ENCODE measurements around the gene POR.
"Not testable (repeated sequence)": the region's sequence is repeated elsewhere in the genome, so short reads cannot be mapped to it uniquely, and the experiment has no call there.

The POR gene

DNA sequence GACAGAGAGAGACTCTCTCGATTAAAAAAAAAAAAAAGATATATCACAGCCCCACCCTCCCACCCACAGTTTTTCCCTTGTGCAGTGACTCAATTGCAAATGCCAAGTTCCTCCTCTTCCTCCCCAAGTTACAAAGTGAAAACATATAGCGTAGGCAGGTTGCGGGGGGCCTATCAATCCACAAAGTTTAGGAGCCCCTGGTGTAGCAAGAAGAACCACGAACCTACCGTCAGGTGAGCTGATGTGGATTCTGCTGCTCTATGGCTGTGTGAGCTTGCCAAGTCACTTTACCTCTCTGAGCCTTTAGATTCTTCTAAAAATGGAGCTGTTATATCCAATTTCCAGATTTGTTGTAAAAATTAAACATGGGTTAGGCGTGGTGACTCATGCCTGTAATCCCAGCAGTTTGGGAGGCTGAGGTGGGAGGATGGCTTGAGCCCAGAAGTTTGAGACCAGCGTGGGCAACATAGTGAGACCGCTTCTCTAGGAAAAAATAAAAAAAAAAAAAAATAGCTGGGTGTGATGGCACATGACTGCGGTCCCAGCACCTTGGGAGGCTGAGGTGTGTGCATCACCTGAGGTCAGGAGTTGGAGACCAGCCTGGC, 44.3 kb upstream of the POR start:
- H3K4me3 ChIP-seq (ENCODE audit: control insufficient read depth, low read depth, low read length): no peak overlapping the region
- DNase-seq (ENCODE audit: low read depth): no peak
- TF ChIP-seq CTCF (IDR thresholded peaks at IDR 0.05; ENCODE audit: control insufficient read depth, insufficient read depth, low read depth, low read length, missing control alignments): no peak

DNA sequence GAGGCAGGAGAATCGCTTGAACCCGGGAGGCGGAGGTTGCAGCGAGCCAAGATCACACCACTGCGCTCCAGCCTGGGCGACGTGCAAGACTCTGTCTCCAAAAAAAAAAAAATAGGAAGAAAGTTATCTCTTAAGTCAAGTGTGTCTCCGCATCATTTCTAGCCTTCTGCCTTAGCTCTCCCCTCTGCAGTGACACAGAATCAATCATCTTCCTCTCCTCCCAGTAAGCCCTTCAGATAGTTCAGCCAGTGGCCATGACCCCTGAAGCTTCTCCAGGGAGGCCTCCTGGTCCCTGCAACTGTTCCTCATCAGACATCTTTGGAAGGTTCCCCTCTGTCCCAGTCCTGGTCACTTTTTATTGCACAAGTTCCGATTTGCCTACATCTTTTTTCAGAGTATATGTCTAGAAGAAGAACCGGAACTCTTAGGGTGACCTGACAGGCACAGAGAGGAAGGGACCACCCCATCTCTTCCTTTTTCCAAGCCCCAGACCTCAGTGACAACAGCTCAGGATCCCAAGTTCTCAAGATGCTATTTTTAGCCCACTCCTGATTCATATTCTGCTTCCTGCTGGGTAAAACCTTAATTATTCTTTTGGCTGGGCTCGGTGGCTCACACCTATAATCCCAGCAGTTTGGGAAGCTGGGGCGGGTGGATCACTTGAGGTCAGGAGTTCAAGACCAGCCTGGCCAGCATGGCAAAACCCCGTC, 42.7 kb upstream of the POR start:
- no peak for DNase-seq (ENCODE audit: low read depth)
- no peak for TF ChIP-seq CTCF (IDR thresholded peaks at IDR 0.05; ENCODE audit: control insufficient read depth, insufficient read depth, low read depth, low read length, missing control alignments)
- H3K4me3 ChIP-seq (ENCODE audit: control insufficient read depth, low read depth, low read length): no peak overlapping the region

DNA sequence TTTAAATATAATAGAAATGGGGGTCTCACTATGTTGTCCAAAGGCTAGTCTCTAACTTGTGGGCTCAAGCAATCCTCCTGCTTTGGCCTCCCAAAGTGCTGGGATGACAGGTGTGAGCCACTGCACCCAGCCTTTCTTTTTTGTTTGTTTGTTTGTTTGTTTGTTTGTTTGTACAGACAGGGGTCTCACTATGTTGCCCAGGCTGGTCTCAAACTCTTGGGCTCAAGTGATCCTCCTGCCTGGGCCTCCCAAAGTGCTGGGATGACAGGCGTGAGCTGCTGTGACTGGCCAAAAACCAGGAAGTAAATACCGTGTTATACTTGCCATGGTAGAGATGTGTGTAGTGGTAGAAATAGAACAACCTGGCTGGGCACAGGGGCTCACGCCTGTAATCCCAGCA, 40.8 kb upstream of the POR start:
- DNase-seq (ENCODE audit: low read depth): not testable (repeated sequence)

DNA sequence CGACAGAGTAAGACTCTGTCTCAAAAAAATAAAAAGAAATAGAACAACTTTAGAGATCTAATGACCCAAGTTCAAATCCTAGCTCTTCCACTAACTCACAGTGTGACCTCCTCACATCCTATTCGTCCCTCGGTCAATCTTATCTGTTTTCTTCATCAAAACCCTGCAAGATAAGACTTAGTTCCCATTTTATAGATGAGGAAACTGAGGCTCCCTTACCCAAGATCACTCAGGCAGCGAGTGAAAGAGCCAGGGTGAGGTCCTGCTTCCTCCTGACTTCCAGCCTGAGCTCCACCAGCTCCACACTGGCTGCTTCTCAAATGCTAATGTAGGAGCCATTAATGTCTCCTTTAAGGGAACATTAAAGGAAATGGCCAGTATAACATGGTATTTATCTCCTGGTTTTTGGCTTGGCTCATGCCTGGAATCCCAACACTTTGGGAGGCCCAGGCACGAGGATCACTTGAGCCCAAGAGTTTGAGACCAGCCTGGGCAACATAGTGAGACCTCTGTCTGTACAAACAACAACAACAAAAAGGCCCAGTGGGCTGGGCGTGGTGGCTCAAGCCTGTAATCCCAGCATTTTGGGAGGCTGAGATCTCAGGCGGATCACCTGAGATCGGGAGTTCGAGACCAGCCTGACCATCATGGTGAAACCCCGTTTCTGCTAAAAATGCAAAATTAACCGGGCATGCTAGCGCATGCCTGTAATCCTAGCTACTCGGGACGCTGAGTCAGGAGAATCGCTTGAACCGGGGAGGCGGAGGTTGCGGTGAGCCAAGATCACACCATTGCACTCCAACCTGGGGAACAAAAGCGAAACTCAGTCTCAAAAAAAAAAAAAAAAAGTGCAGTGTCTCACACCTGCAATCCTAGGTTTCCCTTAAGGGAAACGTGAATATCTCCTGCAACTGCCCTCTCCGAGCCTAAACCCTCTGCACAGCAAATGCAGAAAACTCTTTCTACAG, 39.6 kb upstream of the POR start:
- no peak for DNase-seq (ENCODE audit: low read depth)
- no peak overlapping the region for H3K4me3 ChIP-seq (ENCODE audit: control insufficient read depth, low read depth, low read length)
- no peak for TF ChIP-seq CTCF (IDR thresholded peaks at IDR 0.05; ENCODE audit: control insufficient read depth, insufficient read depth, low read depth, low read length, missing control alignments)

More for the DNA sequence above, 40.8 kb upstream of the POR start:
- not testable (repeated sequence) for H3K4me3 ChIP-seq (ENCODE audit: control insufficient read depth, low read depth, low read length)

DNA sequence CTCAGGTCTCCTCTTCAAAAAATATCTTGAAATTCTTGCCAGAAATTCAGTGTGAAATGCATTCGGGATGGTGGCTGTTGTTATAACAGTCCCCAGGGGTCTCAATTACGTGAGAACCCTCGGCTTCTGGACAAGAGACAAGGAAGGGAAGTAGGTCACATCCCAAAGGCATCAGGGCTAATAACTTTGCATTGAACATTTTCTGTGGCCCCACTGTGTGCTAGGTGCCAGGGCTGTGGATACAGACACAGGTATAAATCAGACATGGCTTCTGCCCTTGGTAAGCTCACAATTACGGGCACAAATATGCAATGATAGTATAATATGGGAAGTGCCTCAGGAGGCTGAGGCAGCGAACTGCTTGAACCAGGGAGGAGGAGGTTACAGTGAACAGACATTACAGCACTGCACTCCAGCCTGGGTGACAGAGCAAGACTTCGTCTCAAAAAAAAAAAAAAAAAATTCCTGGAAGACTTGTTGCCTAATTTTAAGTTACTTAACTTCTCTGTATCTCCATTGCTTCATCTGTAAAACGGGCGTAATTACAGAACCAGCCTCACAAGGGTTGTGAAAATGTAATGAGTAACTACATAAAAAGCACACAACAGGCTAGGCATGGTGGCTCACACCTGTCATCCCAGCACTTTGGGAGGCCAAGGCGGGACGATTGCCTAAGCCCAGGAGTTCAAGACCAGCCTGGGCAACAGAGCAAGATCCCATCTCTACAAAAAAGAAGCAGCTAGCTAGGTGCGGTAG, 38.7 kb upstream of the POR start:
- TF ChIP-seq CTCF (IDR thresholded peaks at IDR 0.05; ENCODE audit: control insufficient read depth, insufficient read depth, low read depth, low read length, missing control alignments): no peak
- no peak for DNase-seq (ENCODE audit: low read depth)
- no peak overlapping the region for H3K4me3 ChIP-seq (ENCODE audit: control insufficient read depth, low read depth, low read length)

- no peak for DNase-seq (ENCODE audit: low read depth)
- TF ChIP-seq CTCF (IDR thresholded peaks at IDR 0.05; ENCODE audit: control insufficient read depth, insufficient read depth, low read depth, low read length, missing control alignments): no peak
- H3K4me3 ChIP-seq (ENCODE audit: control insufficient read depth, low read depth, low read length): peak overlapping the region; percentile 31
Observed at GRCh38 chr7:75878312-75878768, 36.6 kb upstream of the POR start.

All from AG09309 (cell line).